HepG2 (cell line): ENCODE measurements around the gene SRGAP3. TPM values are rescaled to one million over a fixed set of nuclear protein-coding genes. Genes with fewer than 3 reads are reported as not detected.
A peak's percentile ranks its signal among the peaks of the same experiment; 100 is the strongest.

Experiments used
- ARID2 ChIP-seq: sonication (generic); formaldehyde crosslinking; IDR thresholded peaks from 2 replicates; pipeline ENCODE4 v1.8.1; 2022; ENCODE audit warnings: mild to moderate bottlenecking, missing genetic modification reagents, borderline replicate concordance
- GTF3A ChIP-seq: sonication (generic); formaldehyde crosslinking; conservative IDR thresholded peaks from 2 replicates; pipeline ENCODE4 v1.4.0; 2020; ENCODE audit warnings: mild to moderate bottlenecking, missing genetic modification reagents
- KDM5B ChIP-seq: sonication (generic); formaldehyde crosslinking; IDR thresholded peaks from 2 replicates; pipeline ENCODE4 v1.4.0; 2020; ENCODE audit warnings: missing genetic modification reagents, mild to moderate bottlenecking, borderline replicate concordance
- REPIN1 ChIP-seq: sonication (generic); formaldehyde crosslinking; IDR thresholded peaks from 2 replicates; pipeline ENCODE4 v1.8.0; 2022; ENCODE audit warnings: missing genetic modification reagents, low read depth, mild to moderate bottlenecking, borderline replicate concordance
- SRSF4 ChIP-seq: fragments of 200-400 bp; formaldehyde crosslinking; IDR thresholded peaks from one replicate; pipeline ENCODE4 v1.6.1; 2018; ENCODE audit warnings: mild to moderate bottlenecking, low read depth, low read length, moderate library complexity; ENCODE audit not compliant: poor library complexity, severe bottlenecking
- TGIF2 ChIP-seq: IDR thresholded peaks from 2 replicates; pipeline ENCODE4 v1.6.1; 2016; ENCODE audit warnings: control low read depth, missing compliant biosample characterization
- ZMYM4 ChIP-seq: sonication (generic); formaldehyde crosslinking; IDR thresholded peaks from 2 replicates; pipeline ENCODE4 v1.8.1; 2023; ENCODE audit warnings: mild to moderate bottlenecking, missing genetic modification reagents
- ZNF616 ChIP-seq: sonication (generic); formaldehyde crosslinking; IDR thresholded peaks from 2 replicates; pipeline ENCODE4 v1.5.0; 2020; ENCODE audit warnings: low read depth, mild to moderate bottlenecking, missing genetic modification reagents
- ZNF768 ChIP-seq: sonication (generic); formaldehyde crosslinking; IDR thresholded peaks from 2 replicates; pipeline ENCODE4 v1.4.0; 2020; ENCODE audit warnings: missing genetic modification reagents
- polyA plus RNA-seq, 8 experiments: library from polyadenylated mRNA; depleted of rRNA in 3 of 8; stranded (reverse) in 7 of 8; unstranded in 1 of 8; fragments of >200 nt; fragmentation: Illumina TruSeq in 4 of 8; extraction: Trizol in 4 of 8; gene quantifications; 2 replicates each; pipeline versions ENCODE4 v1.2.1 to v1.2.3, GENCODE V29; 2011 to 2016; ENCODE audit warnings: low read depth in 4 of 8, missing spikeins in 1 of 8, mixed read lengths in 1 of 8; ENCODE audit not compliant: insufficient read depth in 1 of 8
- total RNA-seq, 5 experiments: library from RNA; depleted of rRNA; stranded (reverse); fragments of >200 nt; fragmentation: Illumina TruSeq; extraction: Trizol; gene quantifications; 2 replicates each; pipeline ENCODE4 v1.2.3, GENCODE V29; 2016; ENCODE audit warnings: low read depth in 1 of 5
- TF ChIP-seq, protein P1 (sequence below): sonication (generic); formaldehyde crosslinking; IDR thresholded peaks from 2 replicates; pipeline ENCODE4 v1.4.0; 2020; ENCODE audit warnings: missing genetic modification reagents
- TF ChIP-seq, protein P2 (sequence below): IDR thresholded peaks from 2 replicates; pipeline ENCODE4 v1.6.1; 2018; ENCODE audit warnings: missing genetic modification reagents
- TF ChIP-seq, protein P3 (sequence below): sonication (generic); formaldehyde crosslinking; IDR thresholded peaks from 2 replicates; pipeline ENCODE4 v1.5.0; 2020; ENCODE audit warnings: missing genetic modification reagents
- TF ChIP-seq, protein P4 (sequence below): IDR thresholded peaks from 2 replicates; pipeline ENCODE4 v1.6.1; 2012; ENCODE audit warnings: inconsistent platforms
- TF ChIP-seq, protein P5 (sequence below): sonication (generic); formaldehyde crosslinking; IDR thresholded peaks from 2 replicates; pipeline ENCODE4 v1.4.0; 2020; ENCODE audit warnings: mild to moderate bottlenecking, missing genetic modification reagents
- TF ChIP-seq, protein P6 (sequence below): sonication (generic); formaldehyde crosslinking; IDR thresholded peaks from 2 replicates; pipeline ENCODE4 v1.4.0; 2020; ENCODE audit warnings: missing genetic modification reagents

SRGAP3 gene
- total and polyA plus RNA-seq, 2 of the 13 experiments (the other 11 are each of a cell fraction or from before 2014, with no cell fraction given), result 1.2 to 1.4 TPM

DNA sequence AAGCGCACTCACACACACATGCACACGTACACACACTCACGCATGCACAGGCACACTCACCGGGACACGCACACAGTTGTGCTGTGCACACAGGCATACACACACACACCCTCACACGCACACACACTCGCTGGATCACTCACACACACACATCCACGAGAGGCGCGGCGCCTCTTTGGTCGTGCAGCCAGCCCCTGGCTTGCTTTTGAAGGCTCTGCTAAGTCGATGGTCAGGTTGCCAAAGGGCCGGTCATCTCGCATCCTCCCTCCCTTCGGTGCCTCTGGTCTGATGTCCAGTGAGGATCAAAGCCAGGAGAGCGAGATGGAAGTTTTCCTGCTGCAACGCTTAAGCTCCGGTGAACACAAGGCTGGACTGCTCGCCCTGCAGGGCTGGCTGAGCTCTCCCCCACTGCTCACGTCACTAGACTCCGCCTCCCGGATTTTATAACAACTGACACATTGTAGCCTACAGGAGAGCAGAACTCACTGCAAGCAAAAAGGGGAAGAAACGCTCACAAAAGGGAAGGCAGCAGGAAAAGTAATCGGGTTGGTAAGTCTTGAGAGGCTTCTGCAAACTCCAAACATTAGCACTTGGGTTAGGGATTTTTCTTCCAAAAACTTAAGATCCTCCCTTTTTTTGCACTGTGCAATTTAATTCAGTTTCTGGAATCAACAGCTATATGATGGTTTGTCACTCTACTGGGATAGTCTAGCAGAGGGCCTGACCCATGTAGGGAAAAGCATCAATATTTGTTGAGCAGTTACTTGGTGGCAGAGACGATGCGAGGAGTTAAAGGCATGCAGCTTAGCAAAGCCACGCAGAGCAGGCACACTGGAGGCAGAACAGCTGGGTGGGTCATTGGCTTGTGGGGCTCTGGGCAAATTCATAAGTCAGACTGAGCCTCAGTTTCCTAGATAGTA is at the start of gene SRGAP3 (continued):
- TF ChIP-seq, protein P1, sequence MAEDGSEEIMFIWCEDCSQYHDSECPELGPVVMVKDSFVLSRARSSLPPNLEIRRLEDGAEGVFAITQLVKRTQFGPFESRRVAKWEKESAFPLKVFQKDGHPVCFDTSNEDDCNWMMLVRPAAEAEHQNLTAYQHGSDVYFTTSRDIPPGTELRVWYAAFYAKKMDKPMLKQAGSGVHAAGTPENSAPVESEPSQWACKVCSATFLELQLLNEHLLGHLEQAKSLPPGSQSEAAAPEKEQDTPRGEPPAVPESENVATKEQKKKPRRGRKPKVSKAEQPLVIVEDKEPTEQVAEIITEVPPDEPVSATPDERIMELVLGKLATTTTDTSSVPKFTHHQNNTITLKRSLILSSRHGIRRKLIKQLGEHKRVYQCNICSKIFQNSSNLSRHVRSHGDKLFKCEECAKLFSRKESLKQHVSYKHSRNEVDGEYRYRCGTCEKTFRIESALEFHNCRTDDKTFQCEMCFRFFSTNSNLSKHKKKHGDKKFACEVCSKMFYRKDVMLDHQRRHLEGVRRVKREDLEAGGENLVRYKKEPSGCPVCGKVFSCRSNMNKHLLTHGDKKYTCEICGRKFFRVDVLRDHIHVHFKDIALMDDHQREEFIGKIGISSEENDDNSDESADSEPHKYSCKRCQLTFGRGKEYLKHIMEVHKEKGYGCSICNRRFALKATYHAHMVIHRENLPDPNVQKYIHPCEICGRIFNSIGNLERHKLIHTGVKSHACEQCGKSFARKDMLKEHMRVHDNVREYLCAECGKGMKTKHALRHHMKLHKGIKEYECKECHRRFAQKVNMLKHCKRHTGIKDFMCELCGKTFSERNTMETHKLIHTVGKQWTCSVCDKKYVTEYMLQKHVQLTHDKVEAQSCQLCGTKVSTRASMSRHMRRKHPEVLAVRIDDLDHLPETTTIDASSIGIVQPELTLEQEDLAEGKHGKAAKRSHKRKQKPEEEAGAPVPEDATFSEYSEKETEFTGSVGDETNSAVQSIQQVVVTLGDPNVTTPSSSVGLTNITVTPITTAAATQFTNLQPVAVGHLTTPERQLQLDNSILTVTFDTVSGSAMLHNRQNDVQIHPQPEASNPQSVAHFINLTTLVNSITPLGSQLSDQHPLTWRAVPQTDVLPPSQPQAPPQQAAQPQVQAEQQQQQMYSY (CRISPR knock-in tag), result no peak
- TF ChIP-seq, protein P2, sequence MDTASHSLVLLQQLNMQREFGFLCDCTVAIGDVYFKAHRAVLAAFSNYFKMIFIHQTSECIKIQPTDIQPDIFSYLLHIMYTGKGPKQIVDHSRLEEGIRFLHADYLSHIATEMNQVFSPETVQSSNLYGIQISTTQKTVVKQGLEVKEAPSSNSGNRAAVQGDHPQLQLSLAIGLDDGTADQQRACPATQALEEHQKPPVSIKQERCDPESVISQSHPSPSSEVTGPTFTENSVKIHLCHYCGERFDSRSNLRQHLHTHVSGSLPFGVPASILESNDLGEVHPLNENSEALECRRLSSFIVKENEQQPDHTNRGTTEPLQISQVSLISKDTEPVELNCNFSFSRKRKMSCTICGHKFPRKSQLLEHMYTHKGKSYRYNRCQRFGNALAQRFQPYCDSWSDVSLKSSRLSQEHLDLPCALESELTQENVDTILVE (CRISPR knock-in tag), result no peak
- TF ChIP-seq ARID2, result peak; percentile 76; the same call in 1 of the 2 replicates
- peak; percentile 44; the same call in 1 of the 2 replicates for TF ChIP-seq REPIN1 (CRISPR knock-in tag)
- 0 out of 2 replicates have a peak, but pooled peaks have one; percentile 17 for TF ChIP-seq KDM5B (CRISPR knock-in tag)
- TF ChIP-seq GTF3A, result no peak
- TF ChIP-seq, protein P3, sequence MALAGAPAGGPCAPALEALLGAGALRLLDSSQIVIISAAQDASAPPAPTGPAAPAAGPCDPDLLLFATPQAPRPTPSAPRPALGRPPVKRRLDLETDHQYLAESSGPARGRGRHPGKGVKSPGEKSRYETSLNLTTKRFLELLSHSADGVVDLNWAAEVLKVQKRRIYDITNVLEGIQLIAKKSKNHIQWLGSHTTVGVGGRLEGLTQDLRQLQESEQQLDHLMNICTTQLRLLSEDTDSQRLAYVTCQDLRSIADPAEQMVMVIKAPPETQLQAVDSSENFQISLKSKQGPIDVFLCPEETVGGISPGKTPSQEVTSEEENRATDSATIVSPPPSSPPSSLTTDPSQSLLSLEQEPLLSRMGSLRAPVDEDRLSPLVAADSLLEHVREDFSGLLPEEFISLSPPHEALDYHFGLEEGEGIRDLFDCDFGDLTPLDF (CRISPR knock-in tag), result no peak
- TF ChIP-seq, protein P4, sequence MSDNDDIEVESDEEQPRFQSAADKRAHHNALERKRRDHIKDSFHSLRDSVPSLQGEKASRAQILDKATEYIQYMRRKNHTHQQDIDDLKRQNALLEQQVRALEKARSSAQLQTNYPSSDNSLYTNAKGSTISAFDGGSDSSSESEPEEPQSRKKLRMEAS, result 0 out of 2 replicates have a peak, but pooled peaks have one; percentile 25
- TF ChIP-seq, protein P5, sequence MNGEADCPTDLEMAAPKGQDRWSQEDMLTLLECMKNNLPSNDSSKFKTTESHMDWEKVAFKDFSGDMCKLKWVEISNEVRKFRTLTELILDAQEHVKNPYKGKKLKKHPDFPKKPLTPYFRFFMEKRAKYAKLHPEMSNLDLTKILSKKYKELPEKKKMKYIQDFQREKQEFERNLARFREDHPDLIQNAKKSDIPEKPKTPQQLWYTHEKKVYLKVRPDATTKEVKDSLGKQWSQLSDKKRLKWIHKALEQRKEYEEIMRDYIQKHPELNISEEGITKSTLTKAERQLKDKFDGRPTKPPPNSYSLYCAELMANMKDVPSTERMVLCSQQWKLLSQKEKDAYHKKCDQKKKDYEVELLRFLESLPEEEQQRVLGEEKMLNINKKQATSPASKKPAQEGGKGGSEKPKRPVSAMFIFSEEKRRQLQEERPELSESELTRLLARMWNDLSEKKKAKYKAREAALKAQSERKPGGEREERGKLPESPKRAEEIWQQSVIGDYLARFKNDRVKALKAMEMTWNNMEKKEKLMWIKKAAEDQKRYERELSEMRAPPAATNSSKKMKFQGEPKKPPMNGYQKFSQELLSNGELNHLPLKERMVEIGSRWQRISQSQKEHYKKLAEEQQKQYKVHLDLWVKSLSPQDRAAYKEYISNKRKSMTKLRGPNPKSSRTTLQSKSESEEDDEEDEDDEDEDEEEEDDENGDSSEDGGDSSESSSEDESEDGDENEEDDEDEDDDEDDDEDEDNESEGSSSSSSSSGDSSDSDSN (CRISPR knock-in tag), result no peak
- no peak for TF ChIP-seq SRSF4
- TF ChIP-seq ZNF768 (CRISPR knock-in tag), result peak; percentile 14; the same call in 1 of the 2 replicates
- TF ChIP-seq, protein P6, sequence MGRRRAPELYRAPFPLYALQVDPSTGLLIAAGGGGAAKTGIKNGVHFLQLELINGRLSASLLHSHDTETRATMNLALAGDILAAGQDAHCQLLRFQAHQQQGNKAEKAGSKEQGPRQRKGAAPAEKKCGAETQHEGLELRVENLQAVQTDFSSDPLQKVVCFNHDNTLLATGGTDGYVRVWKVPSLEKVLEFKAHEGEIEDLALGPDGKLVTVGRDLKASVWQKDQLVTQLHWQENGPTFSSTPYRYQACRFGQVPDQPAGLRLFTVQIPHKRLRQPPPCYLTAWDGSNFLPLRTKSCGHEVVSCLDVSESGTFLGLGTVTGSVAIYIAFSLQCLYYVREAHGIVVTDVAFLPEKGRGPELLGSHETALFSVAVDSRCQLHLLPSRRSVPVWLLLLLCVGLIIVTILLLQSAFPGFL (CRISPR knock-in tag), result no peak
- TF ChIP-seq ZNF616, result 0 out of 2 replicates have a peak, but pooled peaks have one; percentile 49
- peak; percentile 31; the same call in 1 of the 2 replicates for TF ChIP-seq ZMYM4 (CRISPR knock-in tag)
- no peak for TF ChIP-seq TGIF2 (CRISPR knock-in tag)
